Measurements from ENCODE around the gene TFAP2E. TPM values are rescaled to one million over a fixed set of nuclear protein-coding genes. Genes with fewer than 3 reads are reported as not detected.

The TFAP2E gene
- total and polyA plus RNA-seq, 4 donors = 0.07 to 0.21 (median 0.09) TPM

DNA sequence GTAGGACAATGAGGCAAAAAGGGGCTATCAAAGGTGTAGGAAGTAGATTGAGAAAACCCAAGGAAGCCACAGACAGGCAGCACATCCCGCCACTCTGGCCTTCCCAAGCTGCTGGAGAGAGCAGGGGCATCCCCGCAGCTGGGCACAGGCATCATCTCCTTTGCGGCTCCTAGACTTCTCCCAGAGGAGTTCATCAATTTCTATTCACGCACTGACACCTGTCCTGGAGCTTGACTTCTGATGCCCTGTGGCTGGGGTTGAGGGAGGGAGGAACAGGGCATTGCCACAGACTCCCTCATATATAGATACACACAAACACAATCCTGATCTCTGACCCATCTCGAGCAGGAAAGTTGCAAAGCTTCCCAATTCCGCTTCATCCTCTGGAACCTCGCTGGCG lies 1.9 kb upstream of the TFAP2E start:
- Histone ChIP-seq H3K4me3 (ENCODE audit: low read depth in 1 of 3, low read length in 3 of 3) (no peak overlapping the region), H3K27me3 (ENCODE audit: control insufficient read depth in 4 of 4, insufficient read depth in 4 of 4, low read length in 3 of 4) (peaks cover 0 to 6% (median 3%) of the 10 kb centered on the region in 4 donors), H3K9me3 (ENCODE audit: control insufficient read depth in 4 of 4, low read length in 3 of 4) (no peaks in the 10 kb centered on the region), H3K27ac (ENCODE audit: low read depth in 1 of 2, low read length in 2 of 2) (no peak overlapping the region), H3K9ac (ENCODE audit: low read depth in 1 of 2, low read length in 2 of 2) (no peak overlapping the region), H3K36me3 (ENCODE audit: control insufficient read depth in 4 of 4, insufficient read depth in 3 of 4, low read depth in 1 of 4, low read length in 3 of 4) (no peaks in the 10 kb centered on the region), H3K4me1 (ENCODE audit: control insufficient read depth in 4 of 4, insufficient read depth in 4 of 4, low read length in 3 of 4) (peaks cover 0 to 7% (median 3%) of the 10 kb centered on the region in 4 donors)
- no peak for DNase-seq (ENCODE audit: low spot score)
- TF ChIP-seq, protein P1, sequence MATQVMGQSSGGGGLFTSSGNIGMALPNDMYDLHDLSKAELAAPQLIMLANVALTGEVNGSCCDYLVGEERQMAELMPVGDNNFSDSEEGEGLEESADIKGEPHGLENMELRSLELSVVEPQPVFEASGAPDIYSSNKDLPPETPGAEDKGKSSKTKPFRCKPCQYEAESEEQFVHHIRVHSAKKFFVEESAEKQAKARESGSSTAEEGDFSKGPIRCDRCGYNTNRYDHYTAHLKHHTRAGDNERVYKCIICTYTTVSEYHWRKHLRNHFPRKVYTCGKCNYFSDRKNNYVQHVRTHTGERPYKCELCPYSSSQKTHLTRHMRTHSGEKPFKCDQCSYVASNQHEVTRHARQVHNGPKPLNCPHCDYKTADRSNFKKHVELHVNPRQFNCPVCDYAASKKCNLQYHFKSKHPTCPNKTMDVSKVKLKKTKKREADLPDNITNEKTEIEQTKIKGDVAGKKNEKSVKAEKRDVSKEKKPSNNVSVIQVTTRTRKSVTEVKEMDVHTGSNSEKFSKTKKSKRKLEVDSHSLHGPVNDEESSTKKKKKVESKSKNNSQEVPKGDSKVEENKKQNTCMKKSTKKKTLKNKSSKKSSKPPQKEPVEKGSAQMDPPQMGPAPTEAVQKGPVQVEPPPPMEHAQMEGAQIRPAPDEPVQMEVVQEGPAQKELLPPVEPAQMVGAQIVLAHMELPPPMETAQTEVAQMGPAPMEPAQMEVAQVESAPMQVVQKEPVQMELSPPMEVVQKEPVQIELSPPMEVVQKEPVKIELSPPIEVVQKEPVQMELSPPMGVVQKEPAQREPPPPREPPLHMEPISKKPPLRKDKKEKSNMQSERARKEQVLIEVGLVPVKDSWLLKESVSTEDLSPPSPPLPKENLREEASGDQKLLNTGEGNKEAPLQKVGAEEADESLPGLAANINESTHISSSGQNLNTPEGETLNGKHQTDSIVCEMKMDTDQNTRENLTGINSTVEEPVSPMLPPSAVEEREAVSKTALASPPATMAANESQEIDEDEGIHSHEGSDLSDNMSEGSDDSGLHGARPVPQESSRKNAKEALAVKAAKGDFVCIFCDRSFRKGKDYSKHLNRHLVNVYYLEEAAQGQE (IDR thresholded peaks at IDR 0.05) = no peak
- no peak for TF ChIP-seq JUND (IDR thresholded peaks at IDR 0.05)
- no peak for TF ChIP-seq HNF4G (IDR thresholded peaks at IDR 0.05)
- TF ChIP-seq, protein P2, sequence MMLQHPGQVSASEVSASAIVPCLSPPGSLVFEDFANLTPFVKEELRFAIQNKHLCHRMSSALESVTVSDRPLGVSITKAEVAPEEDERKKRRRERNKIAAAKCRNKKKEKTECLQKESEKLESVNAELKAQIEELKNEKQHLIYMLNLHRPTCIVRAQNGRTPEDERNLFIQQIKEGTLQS (IDR thresholded peaks at IDR 0.05) = no peak
- TF ChIP-seq FOXA2 (IDR thresholded peaks at IDR 0.05) = no peak
- no peak for TF ChIP-seq FOXA1 (IDR thresholded peaks at IDR 0.05)
- TF ChIP-seq GABPA (IDR thresholded peaks at IDR 0.05 in 1 of 2, conservative IDR thresholded peaks at IDR 0.05 in 1 of 2) = no peak
- TF ChIP-seq SP1 (IDR thresholded peaks at IDR 0.05) = no peak
- TF ChIP-seq, protein P3, sequence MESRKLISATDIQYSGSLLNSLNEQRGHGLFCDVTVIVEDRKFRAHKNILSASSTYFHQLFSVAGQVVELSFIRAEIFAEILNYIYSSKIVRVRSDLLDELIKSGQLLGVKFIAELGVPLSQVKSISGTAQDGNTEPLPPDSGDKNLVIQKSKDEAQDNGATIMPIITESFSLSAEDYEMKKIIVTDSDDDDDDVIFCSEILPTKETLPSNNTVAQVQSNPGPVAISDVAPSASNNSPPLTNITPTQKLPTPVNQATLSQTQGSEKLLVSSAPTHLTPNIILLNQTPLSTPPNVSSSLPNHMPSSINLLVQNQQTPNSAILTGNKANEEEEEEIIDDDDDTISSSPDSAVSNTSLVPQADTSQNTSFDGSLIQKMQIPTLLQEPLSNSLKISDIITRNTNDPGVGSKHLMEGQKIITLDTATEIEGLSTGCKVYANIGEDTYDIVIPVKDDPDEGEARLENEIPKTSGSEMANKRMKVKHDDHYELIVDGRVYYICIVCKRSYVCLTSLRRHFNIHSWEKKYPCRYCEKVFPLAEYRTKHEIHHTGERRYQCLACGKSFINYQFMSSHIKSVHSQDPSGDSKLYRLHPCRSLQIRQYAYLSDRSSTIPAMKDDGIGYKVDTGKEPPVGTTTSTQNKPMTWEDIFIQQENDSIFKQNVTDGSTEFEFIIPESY (IDR thresholded peaks at IDR 0.05) = no peak
- no peak for TF ChIP-seq EGR1 (IDR thresholded peaks at IDR 0.05; ENCODE audit: low read depth in 2 of 2)
- 90% methylated on average over 8 of the region's 8 CpGs for WGBS

DNA sequence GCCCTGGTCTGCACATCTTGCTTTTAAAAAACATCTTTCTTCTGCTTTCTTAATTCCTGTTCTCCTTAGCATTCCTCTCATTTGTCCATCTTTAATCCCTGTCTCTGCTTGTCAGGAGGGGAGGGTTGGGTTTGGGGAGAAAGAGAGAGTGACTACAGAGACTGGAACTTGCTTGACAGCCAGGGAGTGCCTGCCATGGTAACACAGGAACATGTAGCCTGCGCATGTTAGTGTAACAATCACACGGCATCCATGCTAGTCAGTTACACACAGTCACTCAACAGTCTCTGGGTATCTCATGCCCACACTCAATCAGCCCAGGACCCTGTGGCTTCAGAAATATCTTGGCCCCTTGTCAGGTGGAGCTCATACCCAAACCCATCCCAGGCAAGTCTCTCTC lies 818 bp upstream of the TFAP2E start:
- Histone ChIP-seq H3K4me1 (ENCODE audit: control insufficient read depth in 4 of 4, insufficient read depth in 4 of 4, low read length in 3 of 4) (peaks cover 2 to 11% (median 8%) of the 10 kb centered on the region in 4 donors), H3K9ac (ENCODE audit: low read depth in 1 of 2, low read length in 2 of 2) (no peak overlapping the region), H3K9me3 (ENCODE audit: control insufficient read depth in 4 of 4, low read length in 3 of 4) (no peaks in the 10 kb centered on the region), H3K27ac (ENCODE audit: low read depth in 1 of 2, low read length in 2 of 2) (no peak overlapping the region), H3K36me3 (ENCODE audit: control insufficient read depth in 4 of 4, insufficient read depth in 3 of 4, low read depth in 1 of 4, low read length in 3 of 4) (no peaks in the 10 kb centered on the region), H3K4me3 (ENCODE audit: low read depth in 1 of 3, low read length in 3 of 3) (no peak overlapping the region), H3K27me3 (ENCODE audit: control insufficient read depth in 4 of 4, insufficient read depth in 4 of 4, low read length in 3 of 4) (peaks cover 0 to 6% (median 3%) of the 10 kb centered on the region in 4 donors)
- 89% methylated on average over 2 of the region's 2 CpGs for WGBS
- no peak for DNase-seq (ENCODE audit: low spot score)
- TF ChIP-seq FOXA1 (IDR thresholded peaks at IDR 0.05) (no peak), HNF4G (IDR thresholded peaks at IDR 0.05) (no peak), JUND (IDR thresholded peaks at IDR 0.05) (no peak), HNF4A (conservative IDR thresholded peaks at IDR 0.05) (no peak)
- TF ChIP-seq, protein P1 (IDR thresholded peaks at IDR 0.05) = no peak
